GM12891 (cell line): ENCODE data around the gene DCLK1.

Experiments used
- DNase-seq: peaks from one replicate; pipeline ENCODE4 v3.0.0; 2011; ENCODE audit warnings: low spot score; ENCODE audit not compliant: insufficient read length
- FAIRE-seq: peaks from 2 replicates; lab custom pipeline; 2011; peaks lifted over from hg19 to GRCh38; lab: Jason Lieb, UNC
- PAX5 ChIP-seq: IDR thresholded peaks from 2 replicates; pipeline ENCODE4 v1.6.1; 2011; ENCODE audit warnings: low read length, moderate library complexity, mild to moderate bottlenecking; ENCODE audit not compliant: insufficient read depth, severe bottlenecking
- POLR2A ChIP-seq: IDR thresholded peaks from 2 replicates; pipeline ENCODE4 v1.6.1; 2011; ENCODE audit warnings: low read depth, low read length, control low read depth
- POLR2AphosphoS5 ChIP-seq: IDR thresholded peaks from 2 replicates; pipeline ENCODE4 v1.6.1; 2011; ENCODE audit warnings: low read depth, low read length, control low read depth
- POU2F2 ChIP-seq: IDR thresholded peaks from 2 replicates; pipeline ENCODE4 v1.6.1; 2011; ENCODE audit warnings: low read depth, mild to moderate bottlenecking, control low read depth, low read length, moderate library complexity
- SPI1 ChIP-seq: IDR thresholded peaks from 2 replicates; pipeline ENCODE4 v1.6.1; 2011; ENCODE audit warnings: low read depth, low read length, control low read depth
- TAF1 ChIP-seq: IDR thresholded peaks from 2 replicates; pipeline ENCODE4 v1.6.1; 2011; ENCODE audit warnings: low read depth, low read length, control low read depth

DCLK1 gene

GRCh38 chr13:35785576-35786303 is 345.4 kb downstream of the DCLK1 start:
- no peak for FAIRE-seq
- TF ChIP-seq POLR2AphosphoS5 (no peak), TAF1 (no peak), SPI1 (no peak), POU2F2 (no peak), POLR2A (no peak), PAX5 (no peak)
- no peak for DNase-seq

DNA sequence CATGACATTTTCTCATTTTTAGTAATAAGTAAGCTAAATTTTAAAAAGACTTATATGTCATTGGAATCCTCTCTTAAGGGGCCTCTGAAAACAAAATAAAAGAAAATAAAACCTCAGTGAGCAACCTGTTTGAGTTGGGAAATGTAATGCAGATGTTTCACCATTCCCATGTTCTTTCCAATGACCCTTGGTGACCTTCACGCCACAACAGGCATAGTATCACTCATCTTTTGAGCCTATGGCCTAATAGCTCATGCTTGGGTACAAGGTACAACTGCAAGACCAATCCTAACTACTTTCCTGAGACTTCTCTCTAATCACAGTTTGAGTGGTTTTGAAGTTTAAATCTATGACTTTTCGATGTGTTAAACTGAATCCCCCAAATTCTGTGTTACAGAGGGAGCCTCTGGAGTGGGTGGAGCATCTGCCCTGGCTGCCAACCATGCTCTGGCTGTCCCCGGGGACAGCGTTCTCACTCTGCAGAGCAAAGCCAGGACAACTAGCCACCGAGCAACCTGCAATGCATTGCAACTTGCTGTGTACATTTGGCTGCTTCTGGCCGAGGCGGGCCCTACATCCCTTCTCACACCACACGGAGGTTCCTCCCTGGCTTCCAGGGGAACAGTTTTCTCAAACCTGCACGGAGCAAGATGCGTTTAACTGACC is 346.8 kb downstream of the DCLK1 start:
- TF ChIP-seq SPI1 (no peak), PAX5 (no peak), POLR2AphosphoS5 (no peak), TAF1 (no peak), POLR2A (no peak), POU2F2 (no peak)
- FAIRE-seq (no peak), DNase-seq (no peak)

DNA sequence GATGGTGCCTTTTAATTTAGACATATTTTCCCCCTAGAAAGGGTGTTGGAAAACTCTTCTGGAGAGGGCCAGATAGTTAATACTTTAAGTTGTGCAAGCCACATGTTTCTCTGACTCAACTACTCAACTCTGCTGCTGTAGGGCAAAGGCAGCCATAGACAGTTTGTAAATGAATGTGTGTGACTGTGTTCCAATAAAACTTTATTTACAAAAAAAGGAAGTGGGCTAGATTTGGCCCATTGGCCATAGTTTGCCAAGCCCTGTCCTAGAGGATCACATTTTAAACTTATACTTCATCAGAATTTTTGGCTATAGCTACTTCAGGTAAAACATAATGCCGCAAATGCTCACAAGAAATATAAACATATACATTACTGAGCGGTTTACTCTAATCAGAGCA is 348.4 kb downstream of the DCLK1 start:
- FAIRE-seq (no peak), DNase-seq (no peak)
- TF ChIP-seq TAF1 = no peak
- TF ChIP-seq POU2F2 = no peak
- TF ChIP-seq POLR2A = no peak
- no peak for TF ChIP-seq PAX5
- no peak for TF ChIP-seq POLR2AphosphoS5
- TF ChIP-seq SPI1 = no peak

GRCh38 chr13:35781036-35782000 is 349.9 kb downstream of the DCLK1 start:
- FAIRE-seq = no peak
- no peak for DNase-seq
- TF ChIP-seq PAX5 (no peak), POLR2A (no peak), POU2F2 (no peak)

DNA sequence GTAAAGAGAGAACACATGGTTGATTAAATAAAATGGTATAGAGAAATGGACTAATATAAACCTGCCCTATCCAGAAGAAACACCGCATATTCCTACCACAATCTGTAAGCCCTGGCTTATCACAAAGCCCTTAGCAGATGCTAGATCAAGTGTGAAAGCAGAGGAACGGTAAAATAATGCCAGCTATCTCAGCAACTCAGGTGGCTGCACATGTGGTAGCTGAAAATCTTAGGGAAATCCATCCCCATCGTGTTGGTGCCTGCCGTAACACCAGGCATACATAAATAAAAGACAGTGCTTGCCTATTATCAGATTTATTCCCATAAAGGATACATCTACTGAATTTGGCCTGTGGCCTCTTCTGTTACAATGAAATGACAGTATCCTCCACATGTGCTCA is 350.6 kb downstream of the DCLK1 start:
- FAIRE-seq (no peak), DNase-seq (no peak)

GRCh38 chr13:35771898-35772297 is 359.3 kb downstream of the DCLK1 start:
- no peak for TF ChIP-seq PAX5
- DNase-seq = no peak
- no peak for FAIRE-seq

More for the DNA sequence above, 350.6 kb downstream of the DCLK1 start:
- TF ChIP-seq POLR2A (no peak), PAX5 (no peak), TAF1 (no peak), POU2F2 (no peak), SPI1 (no peak), POLR2AphosphoS5 (no peak)

DNA sequence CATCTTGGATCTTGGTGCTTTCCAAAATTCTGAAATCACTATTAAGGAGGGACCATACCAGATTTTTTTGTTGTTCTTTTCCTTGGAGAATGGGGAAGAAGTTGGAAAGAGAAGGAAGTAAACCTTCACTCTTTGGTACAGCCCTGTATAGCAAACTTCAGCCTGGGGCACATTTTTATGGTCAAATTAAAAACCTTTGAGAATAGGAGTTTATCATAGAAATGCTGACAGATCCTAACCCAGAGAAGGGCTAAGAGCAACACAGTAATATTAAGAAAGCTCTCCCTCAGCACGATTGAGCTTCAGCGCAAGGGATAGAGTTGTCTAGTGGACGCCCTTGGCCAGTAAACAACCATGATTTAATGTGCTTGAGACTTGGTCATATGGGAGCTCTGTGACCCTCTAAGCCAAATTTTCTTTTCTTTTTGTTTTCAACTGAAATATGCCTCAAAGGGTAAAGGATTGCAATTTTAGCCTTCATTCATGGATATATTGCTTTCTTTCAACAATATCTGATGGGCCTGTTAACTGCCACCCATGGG is 360.4 kb downstream of the DCLK1 start:
- TF ChIP-seq PAX5 (no peak), POU2F2 (no peak), POLR2AphosphoS5 (no peak), SPI1 (no peak), TAF1 (no peak), POLR2A (no peak)
- FAIRE-seq (no peak), DNase-seq (no peak)

GRCh38 chr13:35769812-35770211 is 361.4 kb downstream of the DCLK1 start:
- DNase-seq (no peak), FAIRE-seq (no peak)
- TF ChIP-seq TAF1 (no peak), POLR2A (no peak), SPI1 (no peak), PAX5 (no peak), POLR2AphosphoS5 (no peak), POU2F2 (no peak)

GRCh38 chr13:35768551-35768950 is 362.6 kb downstream of the DCLK1 start:
- FAIRE-seq (no peak), DNase-seq (no peak)
- TF ChIP-seq TAF1 (no peak), POLR2A (no peak), POLR2AphosphoS5 (no peak), PAX5 (no peak), POU2F2 (no peak), SPI1 (no peak)
